Peyer's patch (tissue), 4 donors: Measurements from ENCODE around the gene MIAT. TPM values are rescaled to one million over a fixed set of nuclear protein-coding genes. Genes with fewer than 3 reads are reported as not detected.

Source experiments
- DNase-seq, 3 donors: peaks; one replicate each; pipeline ENCODE4 v3.0.0-alpha.2; 2017 to 2019
- H3K27ac ChIP-seq, 4 donors: fragments of 200-600 bp; sonication (generic); one replicate each; pipeline ENCODE4 v1.5.1; 2016 to 2019
- H3K27me3 ChIP-seq, 2 donors: fragments of 200-600 bp; sonication (generic); one replicate each; pipeline ENCODE4 v1.5.1; 2019
- H3K36me3 ChIP-seq, 3 donors: fragments of 200-600 bp; sonication (generic); one replicate each; pipeline ENCODE4 v1.5.1; 2016 to 2019
- H3K4me1 ChIP-seq, 4 donors: fragments of 200-600 bp; sonication (generic); one replicate each; pipeline ENCODE4 v1.5.1; 2016 to 2019
- H3K4me3 ChIP-seq, 4 donors: fragments of 200-600 bp; sonication (generic); 1 replicate in 3 of 4; 2 replicates in 1 of 4; pipeline ENCODE4 v1.5.1; 2016 to 2019; ENCODE audit warnings: mild to moderate bottlenecking in 1 of 4
- H3K9me3 ChIP-seq, 4 donors: fragments of 200-600 bp; sonication (generic); one replicate each; pipeline ENCODE4 v1.5.1; 2016 to 2019; ENCODE audit warnings: mild to moderate bottlenecking in 1 of 4
- POLR2A ChIP-seq, 2 donors: fragments of 450-650 bp; IDR thresholded peaks; one replicate each; pipeline ENCODE4 v1.5.1; 2017; ENCODE audit warnings: antibody characterized with exemption in 2 of 2, mild to moderate bottlenecking in 2 of 2, moderate library complexity in 2 of 2
- total RNA-seq, 4 donors: library from RNA; depleted of rRNA; stranded (reverse); fragments of >200 nt; gene quantifications; one replicate each; pipeline ENCODE4 v1.1.0, GENCODE V29; 2016
- TF ChIP-seq, protein P1 (sequence below), 6 experiments: fragments of 450-650 bp in 4 of 6; fragments of 200-600 bp in 2 of 6; sonication (generic) in 1 of 6; IDR thresholded peaks; one replicate each; pipeline ENCODE4 v1.5.1; 2017 to 2019; ENCODE audit warnings: antibody characterized with exemption in 6 of 6, mild to moderate bottlenecking in 3 of 6, moderate library complexity in 1 of 6

The MIAT gene
- total RNA-seq, 4 donors from 2014 or later, result 2.5 to 31.4 (median 5.9) TPM

GRCh38 chr22:26708256-26709009 lies 51.0 kb downstream of the MIAT start:
- no peak for DNase-seq

GRCh38 chr22:26709617-26710390 lies 52.4 kb downstream of the MIAT start:
- Histone ChIP-seq H3K27ac (no peak overlapping the region), H3K27me3 (no peaks in the 10 kb centered on the region), H3K4me1 (no peaks in the 10 kb centered on the region), H3K36me3 (peaks cover 0 to 24% (median 0%) of the 10 kb centered on the region in 3 donors), H3K4me3 (no peak overlapping the region), H3K9me3 (peaks cover 0 to 6% (median 0%) of the 10 kb centered on the region in 4 donors)
- DNase-seq, result no peak
- TF ChIP-seq, protein P1, sequence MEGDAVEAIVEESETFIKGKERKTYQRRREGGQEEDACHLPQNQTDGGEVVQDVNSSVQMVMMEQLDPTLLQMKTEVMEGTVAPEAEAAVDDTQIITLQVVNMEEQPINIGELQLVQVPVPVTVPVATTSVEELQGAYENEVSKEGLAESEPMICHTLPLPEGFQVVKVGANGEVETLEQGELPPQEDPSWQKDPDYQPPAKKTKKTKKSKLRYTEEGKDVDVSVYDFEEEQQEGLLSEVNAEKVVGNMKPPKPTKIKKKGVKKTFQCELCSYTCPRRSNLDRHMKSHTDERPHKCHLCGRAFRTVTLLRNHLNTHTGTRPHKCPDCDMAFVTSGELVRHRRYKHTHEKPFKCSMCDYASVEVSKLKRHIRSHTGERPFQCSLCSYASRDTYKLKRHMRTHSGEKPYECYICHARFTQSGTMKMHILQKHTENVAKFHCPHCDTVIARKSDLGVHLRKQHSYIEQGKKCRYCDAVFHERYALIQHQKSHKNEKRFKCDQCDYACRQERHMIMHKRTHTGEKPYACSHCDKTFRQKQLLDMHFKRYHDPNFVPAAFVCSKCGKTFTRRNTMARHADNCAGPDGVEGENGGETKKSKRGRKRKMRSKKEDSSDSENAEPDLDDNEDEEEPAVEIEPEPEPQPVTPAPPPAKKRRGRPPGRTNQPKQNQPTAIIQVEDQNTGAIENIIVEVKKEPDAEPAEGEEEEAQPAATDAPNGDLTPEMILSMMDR (IDR thresholded peaks at IDR 0.05), result no peak
- no peak for TF ChIP-seq POLR2A (IDR thresholded peaks at IDR 0.05)

More at GRCh38 chr22:26708256-26709009, 51.0 kb downstream of the MIAT start:
- no peak for TF ChIP-seq POLR2A (IDR thresholded peaks at IDR 0.05)
- TF ChIP-seq, protein P1 (IDR thresholded peaks at IDR 0.05), result no peak
- Histone ChIP-seq H3K4me3 (no peak overlapping the region), H3K36me3 (peaks cover 0 to 24% (median 0%) of the 10 kb centered on the region in 3 donors), H3K4me1 (no peaks in the 10 kb centered on the region), H3K9me3 (peaks cover 0 to 6% (median 0%) of the 10 kb centered on the region in 4 donors), H3K27ac (no peak overlapping the region), H3K27me3 (no peaks in the 10 kb centered on the region)

DNA sequence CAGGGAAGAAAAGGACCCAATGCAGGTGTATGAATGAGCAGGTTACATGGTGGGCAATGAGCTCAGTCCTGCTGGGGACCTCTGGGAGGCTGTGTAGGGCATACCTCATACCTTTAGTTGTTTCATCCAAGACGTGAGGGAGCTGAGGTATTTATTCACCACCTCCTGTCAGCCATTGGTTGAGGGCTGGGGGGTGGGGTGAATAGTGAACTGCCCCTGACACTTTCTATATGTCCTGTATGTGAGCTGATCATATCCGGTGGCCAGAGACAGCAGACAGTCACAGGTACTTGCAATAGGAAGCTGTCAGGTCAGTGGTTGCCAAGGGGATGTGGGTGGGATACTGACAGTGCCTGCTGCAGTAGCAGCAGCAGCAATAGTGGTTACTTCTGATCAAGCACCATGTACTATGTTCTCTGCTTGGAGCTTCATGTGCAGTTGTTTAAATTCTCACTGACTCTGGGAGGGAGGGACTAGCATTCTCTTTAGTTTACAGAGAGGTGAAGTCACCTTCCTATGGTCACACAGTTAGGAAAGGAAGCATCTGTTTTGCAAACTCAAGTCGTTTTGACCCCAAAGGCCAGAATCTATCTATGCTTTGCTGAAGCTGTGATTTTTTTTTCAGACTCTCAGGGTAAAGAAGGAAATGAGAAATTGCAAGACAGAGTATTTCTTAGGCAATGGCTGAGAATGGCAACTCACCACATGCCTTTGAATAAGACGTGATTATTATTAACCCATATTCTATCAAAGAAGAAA lies 54.0 kb downstream of the MIAT start:
- no peak for TF ChIP-seq POLR2A (IDR thresholded peaks at IDR 0.05)
- TF ChIP-seq, protein P1 (IDR thresholded peaks at IDR 0.05), result no peak
- H3K27ac ChIP-seq, result no peak overlapping the region
- DNase-seq, result peak in 1 of 3 donors; percentile 54

GRCh38 chr22:26712158-26712557 lies 54.8 kb downstream of the MIAT start:
- Histone ChIP-seq H3K27me3 (no peaks in the 10 kb centered on the region), H3K4me3 (no peak overlapping the region), H3K36me3 (peaks cover 0 to 20% (median 0%) of the 10 kb centered on the region in 3 donors), H3K27ac (no peak overlapping the region), H3K9me3 (peaks cover 0 to 2% (median 0%) of the 10 kb centered on the region in 4 donors), H3K4me1 (no peaks in the 10 kb centered on the region)
- TF ChIP-seq, protein P1 (IDR thresholded peaks at IDR 0.05), result no peak
- TF ChIP-seq POLR2A (IDR thresholded peaks at IDR 0.05), result no peak
- no peak for DNase-seq

More for the DNA sequence above, 54.0 kb downstream of the MIAT start:
- no peak overlapping the region for H3K4me3 ChIP-seq
- H3K9me3 ChIP-seq, result peaks cover 0 to 6% (median 0%) of the 10 kb centered on the region in 4 donors
- no peaks in the 10 kb centered on the region for H3K27me3 ChIP-seq
- peaks cover 0 to 24% (median 0%) of the 10 kb centered on the region in 3 donors for H3K36me3 ChIP-seq
- no peaks in the 10 kb centered on the region for H3K4me1 ChIP-seq

- H3K4me3 ChIP-seq, result no peak overlapping the region
- H3K27ac ChIP-seq, result no peak overlapping the region
- TF ChIP-seq, protein P1 (IDR thresholded peaks at IDR 0.05), result no peak
- no peak for TF ChIP-seq POLR2A (IDR thresholded peaks at IDR 0.05)
- H3K9me3 ChIP-seq, result no peaks in the 10 kb centered on the region
- H3K36me3 ChIP-seq, result peaks cover 0 to 13% (median 0%) of the 10 kb centered on the region in 3 donors
- H3K4me1 ChIP-seq, result no peaks in the 10 kb centered on the region
- H3K27me3 ChIP-seq, result no peaks in the 10 kb centered on the region
- DNase-seq, result no peak
Measured at GRCh38 chr22:26713823-26714449, 56.5 kb downstream of the MIAT start.
